Endothelial cell of umbilical vein (primary cell): Measurements from ENCODE around the gene FABP2. TPM values are rescaled to one million over a fixed set of nuclear protein-coding genes. Genes with fewer than 3 reads are reported as not detected.

ENCODE experiments used
- BruUV-seq: library from RNA; stranded (reverse); fragments of 400-500 nt; replicated peaks from 2 replicates; lab custom pipeline; 2021; lab: Mats Ljungman, UMichigan
- CTCF ChIA-PET: fragments of 300-600, 350-600 bp; sonication (Branson Sonifier 250); formaldehyde crosslinking; loops from one replicate; lab custom pipeline; 2021; ENCODE audit warnings: antibody characterized with exemption, inconsistent platforms; lab: Charles Lee
- POLR2A ChIA-PET: fragments of 300-600, 350-600 bp; sonication (Branson Sonifier 250); formaldehyde crosslinking; loops from one replicate; lab custom pipeline; 2021; ENCODE audit warnings: antibody characterized with exemption, inconsistent platforms; lab: Charles Lee
- DNase-seq: peaks from one replicate; pipeline ENCODE4 v3.0.0-alpha.2; 2011; ENCODE audit warnings: low read depth, low spot score
- FAIRE-seq: peaks from 2 replicates; lab custom pipeline; 2011; peaks lifted over from hg19 to GRCh38; lab: Jason Lieb, UNC
- H2AFZ ChIP-seq: 2 replicates; pipeline ENCODE4 v1.6.0; 2012; ENCODE audit warnings: low read depth, low read length, control low read depth, inconsistent platforms
- H3K27ac ChIP-seq: 2 replicates; pipeline ENCODE4 v1.5.1; 2011; ENCODE audit warnings: low read depth, mild to moderate bottlenecking, control low read depth, low read length, moderate library complexity; ENCODE audit not compliant: insufficient read depth
- H3K27me3 ChIP-seq, 2 experiments: 2 replicates each; pipeline versions ENCODE4 v1.6.0 to v1.6.1; 2011; ENCODE audit warnings: low read length in 2 of 2, mixed read lengths in 1 of 2; ENCODE audit not compliant: control insufficient read depth in 2 of 2, insufficient read depth in 2 of 2
- H3K36me3 ChIP-seq, 2 experiments: 2 replicates in 1 of 2; 3 replicates in 1 of 2; pipeline ENCODE4 v1.5.1; 2011; ENCODE audit warnings: low read length in 2 of 2, mild to moderate bottlenecking in 1 of 2, moderate library complexity in 1 of 2; ENCODE audit not compliant: control insufficient read depth in 2 of 2, insufficient read depth in 2 of 2; ENCODE audit errors: extremely low read depth in 1 of 2
- H3K4me1 ChIP-seq: 3 replicates; pipeline ENCODE4 v1.5.1; 2011; ENCODE audit warnings: mild to moderate bottlenecking, low read length; ENCODE audit not compliant: control insufficient read depth, insufficient read depth; ENCODE audit errors: extremely low read depth
- H3K4me2 ChIP-seq: 2 replicates; pipeline ENCODE4 v1.6.1; 2011; ENCODE audit warnings: low read length, control low read depth, mixed read lengths; ENCODE audit not compliant: insufficient read depth
- H3K4me3 ChIP-seq, 3 experiments: fragments of 200-600 bp in 1 of 3; sonication (generic), shearing (Covaris generic) in 1 of 3; replicated peaks in 1 of 3; 2 replicates each; pipeline ENCODE4 v1.5.1; 2011 to 2016; ENCODE audit warnings: control low read depth in 3 of 3, low read length in 3 of 3, mild to moderate bottlenecking in 2 of 3, inconsistent platforms in 1 of 3, low read depth in 1 of 3, moderate library complexity in 1 of 3; ENCODE audit not compliant: insufficient read depth in 1 of 3
- H3K79me2 ChIP-seq: 2 replicates; pipeline ENCODE4 v1.6.0; 2012; ENCODE audit warnings: low read length, inconsistent platforms; ENCODE audit not compliant: control insufficient read depth, insufficient read depth
- H3K9ac ChIP-seq: replicated peaks from 2 replicates; pipeline ENCODE3; 2011; ENCODE audit warnings: low read length, control low read depth; ENCODE audit not compliant: insufficient read depth; ENCODE audit errors: extremely low read depth
- H3K9me1 ChIP-seq: replicated peaks from 3 replicates; pipeline ENCODE4 v1.6.0; 2011; ENCODE audit warnings: mild to moderate bottlenecking, low read length; ENCODE audit not compliant: control insufficient read depth, insufficient read depth; ENCODE audit errors: extremely low read depth
- H3K9me3 ChIP-seq: replicated peaks from 2 replicates; pipeline ENCODE4 v1.5.1; 2012; ENCODE audit warnings: low read length, inconsistent platforms; ENCODE audit not compliant: control insufficient read depth, insufficient read depth
- H4K20me1 ChIP-seq: replicated peaks from 2 replicates; pipeline ENCODE3; 2011; ENCODE audit warnings: mild to moderate bottlenecking, low read length; ENCODE audit not compliant: control insufficient read depth, insufficient read depth; ENCODE audit errors: extremely low read depth
- EZH2 ChIP-seq: IDR thresholded peaks from 2 replicates; pipeline ENCODE4 v1.6.1; 2012; ENCODE audit warnings: borderline replicate concordance, low read depth, mild to moderate bottlenecking, moderate library complexity, low read length, inconsistent platforms; ENCODE audit not compliant: severe bottlenecking
- FOS ChIP-seq: IDR thresholded peaks from 2 replicates; pipeline ENCODE4 v1.6.1; 2011; ENCODE audit warnings: mild to moderate bottlenecking, low read length, moderate library complexity, borderline replicate concordance; ENCODE audit not compliant: insufficient read depth
- GATA2 ChIP-seq: IDR thresholded peaks from 2 replicates; pipeline ENCODE4 v1.7.0; 2011; ENCODE audit warnings: low read depth, mild to moderate bottlenecking, moderate library complexity, mixed read lengths, low read length; ENCODE audit not compliant: insufficient read length, insufficient read depth
- JUN ChIP-seq: IDR thresholded peaks from 2 replicates; pipeline ENCODE4 v1.6.1; 2011; ENCODE audit warnings: borderline replicate concordance, low read depth; ENCODE audit not compliant: insufficient read length, insufficient read depth
- MYC ChIP-seq: IDR thresholded peaks from one replicate; pipeline ENCODE4 v1.6.1; 2011; ENCODE audit warnings: mild to moderate bottlenecking, low read depth, low read length
- POLR2A ChIP-seq: IDR thresholded peaks from 2 replicates; pipeline ENCODE4 v1.6.1; 2012; ENCODE audit warnings: low read depth, mild to moderate bottlenecking, control low read depth, low read length
- POLR2AphosphoS5 ChIP-seq: IDR thresholded peaks from 2 replicates; pipeline ENCODE4 v1.6.1; 2012; ENCODE audit warnings: low read depth, mild to moderate bottlenecking, control low read depth, low read length, moderate library complexity; ENCODE audit not compliant: insufficient read depth
- dilution Hi-C: fragments of 300-500 bp; cut with MboI; formaldehyde crosslinking; loops from one replicate; pipeline ENCODE4 v1.15.0; 2019; ENCODE audit warnings: low sequenced_read_pairs; ENCODE audit not compliant: extremely low pct_ligation_motif_present
- intact Hi-C: fragments of 100-400 bp; cut with micrococcal nuclease; formaldehyde crosslinking; loops from one replicate; pipeline ENCODE4 v1.10.0; 2022
- polyA plus RNA-seq, 4 experiments: library from polyadenylated mRNA; depleted of rRNA in 3 of 4; stranded (reverse) in 3 of 4; unstranded in 1 of 4; fragments of >200 nt; gene quantifications; 2 replicates each; pipeline versions ENCODE4 v1.2.1 to v1.2.3, GENCODE V29; 2011 to 2012; ENCODE audit warnings: missing spikeins in 1 of 4
- total RNA-seq: library from RNA; stranded (reverse); gene quantifications from 2 replicates; pipeline ENCODE4 v1.2.3, GENCODE V29; 2021
- TF ChIP-seq, protein P1 (sequence below), 2 donors: IDR thresholded peaks; 1 replicate in 1 of 2; 2 replicates in 1 of 2; pipeline ENCODE4 v1.5.1; 2011; ENCODE audit warnings: low read length in 2 of 2, mild to moderate bottlenecking in 2 of 2, moderate library complexity in 2 of 2, control low read depth in 1 of 2, inconsistent platforms in 1 of 2, low read depth in 1 of 2; ENCODE audit not compliant: insufficient read depth in 1 of 2; ENCODE audit errors: extremely low read depth in 1 of 2
- TF ChIP-seq, protein P2 (sequence below): IDR thresholded peaks from 2 replicates; pipeline ENCODE4 v1.6.1; 2011; ENCODE audit not compliant: insufficient read depth, insufficient read length

FABP2 gene
- total and polyA plus RNA-seq, 2 donors (not counting 3 experiments of a cell fraction or from before 2014, with no cell fraction given): not detected

DNA sequence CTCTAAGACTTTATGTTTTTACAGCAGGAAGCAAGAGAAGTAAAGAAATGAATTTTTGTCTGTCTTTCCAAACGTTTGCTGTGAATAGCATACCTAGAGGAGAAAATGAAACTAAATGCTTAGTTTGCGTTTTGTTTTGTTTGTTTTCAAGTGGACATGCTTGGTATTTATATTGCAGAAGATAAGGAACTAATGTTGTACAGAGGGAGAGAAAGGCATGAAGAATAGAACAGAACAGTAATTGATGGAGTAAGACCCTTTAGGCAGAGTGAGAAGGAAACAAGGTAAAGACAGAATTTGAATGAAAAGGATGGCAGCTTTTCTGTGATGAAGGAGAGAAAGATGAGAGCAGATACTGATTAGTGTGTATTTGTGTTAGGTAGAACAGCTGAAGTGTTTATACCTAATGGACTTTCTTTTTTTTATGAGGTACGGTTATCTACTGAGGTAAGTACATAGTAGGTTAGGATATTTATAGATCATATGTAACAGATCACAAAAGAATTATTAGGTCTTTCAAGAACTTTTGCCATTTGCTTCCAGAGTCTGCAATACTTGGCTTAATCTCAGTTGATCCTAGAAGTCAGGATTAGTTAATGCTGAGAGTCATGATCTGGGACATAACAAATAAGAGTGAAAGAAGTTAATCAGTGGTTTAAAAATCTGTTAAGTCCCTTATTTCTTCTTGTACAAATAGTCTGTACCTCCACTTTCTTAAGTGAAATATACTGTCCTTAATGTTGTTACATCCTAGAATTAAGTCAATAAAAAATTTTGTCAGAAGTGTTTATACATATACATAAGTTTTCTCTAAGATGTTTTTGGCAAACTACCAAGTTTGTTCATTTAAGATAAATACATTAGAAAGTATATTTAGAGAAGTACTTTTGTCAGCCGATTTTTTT lies 36.8 kb downstream of the FABP2 start:
- peak; percentile 64 for DNase-seq
- peak overlapping the region; percentile 53 for H2AFZ ChIP-seq
- FAIRE-seq: peak; percentile 31
- H3K36me3 ChIP-seq: peaks cover 0 to 2% of the 10 kb centered on the region in 2 experiments
- peaks cover 24% of the 10 kb centered on the region for H3K79me2 ChIP-seq
- no peaks in the 10 kb centered on the region for H4K20me1 ChIP-seq
- H3K27ac ChIP-seq: peak overlapping the region; percentile 48
- dilution Hi-C loops (no loop called here), intact Hi-C loops (loop anchor here (1.0 to 10.0 kb wide), 3 partner anchors 53 to 520 kb away; no protein-coding TSS in a partner anchor)
- TF ChIP-seq JUN: no peak
- TF ChIP-seq POLR2A: no peak
- no peak for TF ChIP-seq GATA2
- TF ChIP-seq, protein P1, sequence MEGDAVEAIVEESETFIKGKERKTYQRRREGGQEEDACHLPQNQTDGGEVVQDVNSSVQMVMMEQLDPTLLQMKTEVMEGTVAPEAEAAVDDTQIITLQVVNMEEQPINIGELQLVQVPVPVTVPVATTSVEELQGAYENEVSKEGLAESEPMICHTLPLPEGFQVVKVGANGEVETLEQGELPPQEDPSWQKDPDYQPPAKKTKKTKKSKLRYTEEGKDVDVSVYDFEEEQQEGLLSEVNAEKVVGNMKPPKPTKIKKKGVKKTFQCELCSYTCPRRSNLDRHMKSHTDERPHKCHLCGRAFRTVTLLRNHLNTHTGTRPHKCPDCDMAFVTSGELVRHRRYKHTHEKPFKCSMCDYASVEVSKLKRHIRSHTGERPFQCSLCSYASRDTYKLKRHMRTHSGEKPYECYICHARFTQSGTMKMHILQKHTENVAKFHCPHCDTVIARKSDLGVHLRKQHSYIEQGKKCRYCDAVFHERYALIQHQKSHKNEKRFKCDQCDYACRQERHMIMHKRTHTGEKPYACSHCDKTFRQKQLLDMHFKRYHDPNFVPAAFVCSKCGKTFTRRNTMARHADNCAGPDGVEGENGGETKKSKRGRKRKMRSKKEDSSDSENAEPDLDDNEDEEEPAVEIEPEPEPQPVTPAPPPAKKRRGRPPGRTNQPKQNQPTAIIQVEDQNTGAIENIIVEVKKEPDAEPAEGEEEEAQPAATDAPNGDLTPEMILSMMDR (IDR thresholded peaks at IDR 0.05; ENCODE audit: extremely low read depth in 1 of 2, insufficient read depth in 1 of 2, low read depth in 1 of 2, low read length in 2 of 2): no peak
- TF ChIP-seq, protein P2, sequence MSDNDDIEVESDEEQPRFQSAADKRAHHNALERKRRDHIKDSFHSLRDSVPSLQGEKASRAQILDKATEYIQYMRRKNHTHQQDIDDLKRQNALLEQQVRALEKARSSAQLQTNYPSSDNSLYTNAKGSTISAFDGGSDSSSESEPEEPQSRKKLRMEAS: no peak
- TF ChIP-seq MYC: no peak
- no peak for TF ChIP-seq EZH2
- TF ChIP-seq POLR2AphosphoS5: no peak
- no peak for TF ChIP-seq FOS
- H3K4me2 ChIP-seq: peak overlapping the region; percentile 95
- H3K27me3 ChIP-seq: no peaks in the 10 kb centered on the region
- H3K9me1 ChIP-seq: no peaks in the 10 kb centered on the region
- peak overlapping the region; percentile 60 for H3K9ac ChIP-seq
- POLR2A ChIA-PET: no interaction called here
- no TSS peak for BruUV-seq
- peaks cover 57% of the 10 kb centered on the region for H3K4me1 ChIP-seq
- H3K9me3 ChIP-seq: no peaks in the 10 kb centered on the region
- CTCF ChIA-PET: interaction anchor here (0.6 to 1.8 kb wide), 3 partner anchors 72 to 243 kb away, joined by 4 to 7 read pairs (median 5); partner anchors contain the start of gene USP53
- peak overlapping the region in 2 of 3 experiments; percentile 38 to 64 for H3K4me3 ChIP-seq
